CD1c-positive myeloid dendritic cell (primary cell): ENCODE results near the gene DIP2C.

ENCODE experiments used
- DNase-seq: peaks from one replicate; pipeline ENCODE4 v3.0.0-alpha.2; 2016; ENCODE audit errors: extremely low spot score

DIP2C gene

DNA sequence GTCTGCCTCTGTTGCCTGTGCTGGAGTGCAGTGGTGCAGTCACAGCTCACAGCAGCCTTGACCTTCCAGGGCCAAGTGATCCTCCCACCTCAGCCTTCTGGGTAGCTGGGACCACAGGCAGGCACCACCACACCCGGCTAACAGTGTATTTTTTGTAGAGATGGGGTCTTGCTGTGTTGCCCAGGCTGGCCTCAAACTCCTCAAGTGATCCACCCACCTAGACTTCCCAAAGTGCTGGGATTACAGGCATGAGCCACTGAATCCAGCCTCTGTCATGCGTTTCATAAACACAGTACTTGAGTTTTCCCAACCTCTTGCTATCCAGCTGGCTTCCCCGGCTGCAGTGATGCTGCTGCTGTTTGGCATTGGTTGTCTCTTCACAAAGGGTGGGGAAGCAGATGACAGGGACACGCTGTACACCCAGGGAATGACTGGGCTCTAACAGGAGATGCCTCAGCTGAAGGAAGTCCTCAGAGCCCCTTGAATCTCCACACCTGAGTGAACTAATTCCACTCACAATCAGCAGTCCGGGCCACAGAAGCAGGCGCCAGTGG lies 191.5 kb downstream of the DIP2C start:
- no peak for DNase-seq

DNA sequence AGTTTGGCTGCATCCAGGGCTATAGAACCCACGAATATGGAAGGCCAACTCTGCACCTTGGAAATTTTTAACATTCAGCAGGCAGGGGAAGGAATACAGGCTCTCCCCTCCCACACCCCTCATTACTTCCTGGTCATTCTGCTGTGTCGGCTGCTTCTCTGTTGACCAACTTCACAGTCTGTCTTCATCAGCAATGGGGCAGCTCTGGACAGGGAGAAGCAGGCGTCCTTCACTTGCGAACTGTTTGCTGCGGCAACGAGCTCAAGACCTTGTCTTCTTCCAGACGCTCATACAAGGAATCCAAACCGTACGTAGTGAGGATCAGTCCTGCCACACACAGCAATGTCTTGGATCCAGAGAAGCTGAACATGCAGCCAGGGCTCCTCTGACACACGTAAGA lies 192.2 kb downstream of the DIP2C start:
- no peak for DNase-seq

DNA sequence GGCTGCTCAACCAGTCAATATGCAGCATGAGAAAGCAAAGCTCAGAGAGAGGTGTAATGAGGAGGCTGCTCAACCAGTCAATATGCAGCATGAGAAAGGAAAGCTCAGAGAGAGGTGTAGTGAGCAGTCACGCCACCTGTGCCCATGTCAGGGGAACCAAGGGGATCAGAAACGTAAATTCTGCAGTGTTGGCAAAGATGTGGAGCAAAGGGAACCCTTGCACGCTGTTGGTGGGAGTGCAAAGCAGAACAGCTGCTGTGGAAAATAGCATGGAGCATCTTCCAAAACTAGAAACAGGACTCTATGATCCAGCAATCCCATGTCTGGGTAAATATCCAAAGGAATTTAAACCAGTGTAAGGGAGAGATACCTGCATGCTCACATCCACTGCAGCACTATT lies 194.9 kb downstream of the DIP2C start:
- no peak for DNase-seq

DNA sequence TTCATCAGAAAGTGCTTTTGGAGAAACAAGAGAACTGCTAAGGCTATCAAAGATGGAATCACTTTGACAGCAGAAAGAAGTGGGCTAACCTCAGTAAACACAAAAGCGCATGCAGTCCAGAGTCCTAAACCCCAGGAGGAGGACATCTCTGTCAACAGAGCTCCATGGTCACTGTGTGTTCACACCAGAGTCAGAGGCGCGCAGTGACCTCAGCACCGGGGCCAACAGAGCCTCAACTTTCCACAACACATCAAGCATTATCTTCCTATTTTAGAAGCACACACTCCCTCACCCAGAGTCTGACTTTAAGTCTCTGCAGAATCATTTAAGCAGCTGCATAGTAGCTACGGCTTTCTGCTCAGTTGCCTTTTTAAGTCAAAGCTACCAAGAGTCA lies 195.3 kb downstream of the DIP2C start:
- no peak for DNase-seq

GRCh38 chr10:493391-494148 lies 195.9 kb downstream of the DIP2C start:
- no peak for DNase-seq

DNA sequence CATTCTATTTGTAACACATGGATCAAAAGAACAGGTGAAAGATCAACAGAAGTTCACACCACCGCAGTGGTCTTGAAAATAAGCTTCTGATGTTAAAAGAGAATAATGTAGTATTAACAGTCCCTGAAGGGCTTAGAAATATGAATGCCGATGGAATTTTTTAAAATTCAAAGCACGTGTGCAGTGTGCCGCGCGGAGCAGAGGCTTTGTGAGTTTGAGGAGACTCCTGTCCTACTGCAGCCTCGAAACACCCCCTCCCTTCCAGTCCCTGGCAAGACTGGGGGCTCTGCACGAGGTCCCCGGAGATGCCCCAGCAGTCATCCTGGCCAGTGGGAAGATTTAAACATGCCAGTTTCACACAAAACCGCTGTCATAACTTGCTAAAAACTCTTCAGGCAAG lies 196.6 kb downstream of the DIP2C start:
- no peak for DNase-seq

- no peak for DNase-seq
These were observed 197.6 kb downstream of the DIP2C start for GRCh38 chr10:491667-492424.

DNA sequence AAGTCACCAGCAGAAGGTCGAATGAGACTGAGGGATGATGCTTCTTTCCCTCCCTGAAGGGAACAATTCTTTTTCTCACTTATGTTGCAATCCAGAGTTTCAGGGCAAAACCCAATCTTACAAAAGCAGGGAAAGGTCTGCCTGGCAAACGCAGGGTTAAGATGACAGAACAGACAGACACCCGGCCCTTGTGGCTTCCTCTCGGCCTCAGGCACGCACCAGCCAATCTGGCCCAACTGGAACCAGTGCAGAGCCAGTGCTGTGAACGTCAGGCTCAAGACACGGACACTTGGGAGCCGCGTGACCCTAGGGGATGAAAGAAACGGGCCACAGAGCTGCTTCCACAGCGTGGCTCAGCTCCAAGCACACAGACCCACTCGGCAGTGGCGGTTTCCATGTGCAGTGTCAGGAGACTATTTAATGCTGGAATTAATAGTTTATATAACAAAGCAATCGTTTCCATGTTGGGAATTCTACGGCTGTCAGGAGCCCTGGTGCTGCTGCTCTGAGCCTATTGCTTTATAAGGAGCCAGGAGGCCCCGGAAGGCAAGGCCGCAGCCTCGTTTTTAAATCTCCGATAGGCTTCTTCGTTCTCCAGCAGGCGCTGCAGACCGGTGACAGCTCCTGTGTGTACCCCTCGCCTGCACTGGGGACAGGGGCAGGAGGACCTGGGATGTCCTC lies 198.4 kb downstream of the DIP2C start:
- no peak for DNase-seq

DNA sequence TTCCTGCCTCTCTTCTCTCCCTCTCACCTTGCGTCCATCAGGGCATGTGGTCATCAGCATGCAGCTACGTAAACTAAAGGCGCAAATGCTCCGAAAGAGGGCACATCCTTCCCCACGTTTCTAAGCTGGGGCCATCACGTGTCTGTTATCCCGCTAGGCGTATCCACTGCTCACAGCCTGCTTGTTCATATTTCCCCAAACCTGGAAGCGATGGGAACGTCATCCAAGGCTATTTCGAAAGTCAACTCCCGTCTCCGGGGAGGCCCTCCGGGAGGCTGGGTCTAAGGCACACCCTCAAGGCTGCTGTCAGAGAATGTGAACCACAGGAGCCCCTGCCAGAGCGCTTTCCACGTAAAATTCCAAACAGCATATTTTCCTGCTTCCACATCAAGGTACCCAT lies 199.2 kb downstream of the DIP2C start:
- no peak for DNase-seq

DNA sequence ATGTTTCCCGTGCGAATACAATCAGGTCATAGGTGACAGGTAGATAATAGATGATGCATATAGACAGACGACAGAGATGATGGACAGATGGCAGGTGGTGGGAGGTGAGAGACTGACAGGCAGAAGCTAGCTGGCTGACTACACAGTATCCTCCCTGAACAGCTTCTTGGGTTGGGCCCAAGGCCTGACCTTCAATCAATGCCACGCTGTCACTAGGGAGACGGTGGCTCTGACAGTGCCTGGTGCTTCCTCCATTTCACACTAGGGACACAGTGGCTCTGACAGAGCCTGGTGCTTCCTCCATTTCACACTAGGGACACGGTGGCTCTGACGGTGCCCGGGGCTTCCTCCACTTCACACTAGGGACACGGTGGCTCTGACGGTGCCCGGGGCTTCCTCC lies 200.1 kb downstream of the DIP2C start:
- no peak for DNase-seq

DNA sequence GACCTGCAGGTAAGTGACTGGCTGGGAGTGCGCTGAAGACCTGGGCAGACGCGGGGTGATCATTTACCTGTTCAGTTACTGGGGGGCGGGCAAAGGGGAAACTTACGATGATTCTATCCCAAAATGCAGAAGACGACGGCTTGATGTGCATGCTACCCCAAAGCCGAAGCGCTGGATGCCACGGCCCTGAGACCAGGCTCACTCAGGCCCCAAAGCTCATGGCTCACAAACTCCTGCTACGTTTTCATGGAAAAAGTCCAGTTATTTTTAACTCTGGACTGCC lies 200.6 kb downstream of the DIP2C start:
- no peak for DNase-seq

- no peak for DNase-seq
These were observed 201.2 kb downstream of the DIP2C start for GRCh38 chr10:488081-488932.

DNA sequence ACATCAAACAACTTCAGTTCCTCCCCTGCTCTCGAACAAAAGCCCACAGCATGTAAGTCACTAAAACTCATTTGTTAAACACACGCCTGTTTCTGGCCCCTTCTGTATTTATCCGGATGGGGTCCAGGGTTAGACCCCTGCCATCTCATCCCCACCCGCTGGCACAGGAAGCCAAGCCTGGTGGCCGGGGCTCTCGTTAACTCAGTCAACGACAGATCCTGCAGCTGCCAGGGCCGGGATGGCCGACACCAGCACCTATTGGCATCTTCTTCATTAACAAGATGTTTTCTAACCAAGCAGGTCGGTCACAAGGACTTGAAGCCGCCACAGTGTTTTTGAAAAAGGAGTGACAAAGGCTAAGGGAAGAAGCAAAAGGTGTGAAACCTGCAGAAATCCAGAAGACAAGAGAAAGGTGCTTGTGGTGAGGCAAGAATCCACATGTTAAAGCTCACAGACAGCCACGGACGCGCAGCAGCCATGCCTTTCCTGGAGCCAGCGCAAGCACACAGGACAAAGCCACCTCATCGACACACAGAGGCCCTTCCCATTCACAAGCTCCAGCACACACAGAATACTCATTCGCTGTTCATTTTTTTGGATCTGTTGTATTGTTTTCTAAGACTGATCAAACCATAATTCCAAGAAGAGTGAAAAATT lies 202.7 kb downstream of the DIP2C start:
- DNase-seq, result no peak

DNA sequence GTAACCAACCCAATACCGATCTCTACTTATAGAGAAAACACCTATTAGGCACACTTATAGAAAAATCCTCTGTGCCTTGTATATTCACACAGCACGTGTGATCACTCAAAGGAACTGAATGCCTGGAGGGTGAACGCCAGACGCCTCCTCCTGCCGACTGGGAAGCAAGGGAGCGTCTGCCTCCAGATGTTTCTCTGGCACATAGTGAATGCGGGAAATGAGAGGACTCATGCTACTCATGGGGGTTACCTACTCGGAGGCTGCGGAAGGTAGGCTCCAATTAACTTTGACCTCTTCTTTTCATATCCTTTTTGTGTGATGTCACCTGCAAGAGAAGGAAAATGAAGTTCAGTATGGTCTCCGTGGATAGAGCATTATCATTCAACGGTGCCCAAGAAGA lies 203.3 kb downstream of the DIP2C start:
- DNase-seq, result no peak

- no peak for DNase-seq
These were observed 203.7 kb downstream of the DIP2C start for GRCh38 chr10:485776-486175.

GRCh38 chr10:484925-485661 lies 204.4 kb downstream of the DIP2C start:
- DNase-seq, result no peak

- no peak for DNase-seq
These were observed 205.0 kb downstream of the DIP2C start for GRCh38 chr10:484441-484924.

DNA sequence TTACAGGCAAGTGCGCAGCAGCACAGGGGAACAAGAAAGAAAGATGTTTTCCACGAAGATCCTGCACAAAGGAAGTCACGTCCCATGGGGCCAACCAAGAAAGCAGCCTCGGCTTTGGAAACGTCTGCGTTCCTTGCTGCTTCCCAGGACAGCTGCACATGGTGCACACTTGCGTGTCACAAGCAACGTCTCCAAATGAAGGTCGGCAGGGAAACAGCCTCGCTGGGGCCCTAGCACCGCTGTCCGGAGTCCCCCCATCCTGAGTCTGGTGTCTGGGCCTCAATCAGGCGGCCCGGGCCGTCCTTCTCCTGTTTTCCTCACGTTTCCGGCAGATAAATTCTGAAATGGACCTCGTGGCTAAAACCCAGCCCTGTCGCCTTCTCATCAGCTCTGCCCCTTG lies 206.2 kb downstream of the DIP2C start:
- DNase-seq, result no peak

GRCh38 chr10:482848-483247 lies 206.6 kb downstream of the DIP2C start:
- no peak for DNase-seq

GRCh38 chr10:482051-482501 lies 207.4 kb downstream of the DIP2C start:
- DNase-seq, result no peak
